H1 (cell line): ENCODE measurements around the gene TPSAB1. TPM values are rescaled to one million over a fixed set of nuclear protein-coding genes. Genes with fewer than 3 reads are reported as not detected.

Experiments used
- CTCF ChIA-PET: fragments of 300-600 bp; sonication (Branson Sonifier 250); formaldehyde crosslinking; loops from one replicate; lab custom pipeline; 2021; ENCODE audit not compliant: partially characterized antibody; lab: Charles Lee
- POLR2A ChIA-PET: fragments of 300-600 bp; sonication (Branson Sonifier 250); formaldehyde crosslinking; loops from one replicate; lab custom pipeline; 2021; ENCODE audit warnings: inconsistent platforms; ENCODE audit not compliant: partially characterized antibody; lab: Charles Lee
- DNase-seq, 2 experiments: peaks; one replicate each; pipeline versions ENCODE4 v3.0.0 to v3.0.0-alpha.2; 2010 to 2022; ENCODE audit warnings: low spot score in 2 of 2, low read depth in 1 of 2, mixed read lengths in 1 of 2
- FAIRE-seq: peaks from 2 replicates; lab custom pipeline; 2011; peaks lifted over from hg19 to GRCh38; lab: Jason Lieb, UNC
- H2AFZ ChIP-seq: 2 replicates; pipeline ENCODE4 v1.8.1; 2012; ENCODE audit warnings: low read length, inconsistent platforms
- H2AK5ac ChIP-seq: 2 replicates; pipeline ENCODE4 v1.6.1; 2013; ENCODE audit warnings: low read depth, low read length
- H2BK120ac ChIP-seq: replicated peaks from 2 replicates; pipeline ENCODE3; 2013; ENCODE audit warnings: low read depth, low read length, inconsistent platforms
- H2BK12ac ChIP-seq: 2 replicates; pipeline ENCODE4 v1.6.1; 2013; ENCODE audit warnings: low read depth, low read length
- H2BK15ac ChIP-seq: 2 replicates; pipeline ENCODE4 v1.6.1; 2013; ENCODE audit warnings: low read length
- H2BK20ac ChIP-seq: 2 replicates; pipeline ENCODE4 v1.6.1; 2013; ENCODE audit warnings: low read length
- H2BK5ac ChIP-seq: 2 replicates; pipeline ENCODE4 v1.6.1; 2013; ENCODE audit warnings: low read depth, low read length
- H3K14ac ChIP-seq: 2 replicates; pipeline ENCODE4 v1.6.1; 2013; ENCODE audit warnings: inconsistent platforms; ENCODE audit not compliant: insufficient read length
- H3K18ac ChIP-seq: 2 replicates; pipeline ENCODE4 v1.6.1; 2013; ENCODE audit warnings: low read length; ENCODE audit errors: extremely low read depth
- H3K23ac ChIP-seq: 2 replicates; pipeline ENCODE4 v1.6.1; 2013; ENCODE audit warnings: inconsistent platforms; ENCODE audit not compliant: insufficient read length
- H3K23me2 ChIP-seq: 2 replicates; pipeline ENCODE4 v1.6.1; 2013; ENCODE audit warnings: low read depth, low read length
- H3K27ac ChIP-seq: 2 replicates; pipeline ENCODE4 v1.6.1; 2011; ENCODE audit warnings: low read depth, low read length, inconsistent platforms
- H3K27me3 ChIP-seq, 4 experiments: replicated peaks in 1 of 4; 1 replicate in 1 of 4; 2 replicates in 3 of 4; pipeline versions ENCODE4 v1.6.1 to v1.8.1; 2011 to 2013; ENCODE audit warnings: low read length in 3 of 4, mild to moderate bottlenecking in 3 of 4, inconsistent platforms in 2 of 4, mixed read lengths in 2 of 4, moderate library complexity in 1 of 4; ENCODE audit not compliant: control insufficient read depth in 3 of 4, insufficient read depth in 3 of 4; ENCODE audit errors: extremely low read depth in 1 of 4
- H3K36me3 ChIP-seq, 4 experiments: 2 replicates each; pipeline versions ENCODE4 v1.6.1 to v1.8.1; 2011 to 2013; ENCODE audit warnings: mild to moderate bottlenecking in 4 of 4, low read length in 3 of 4, moderate library complexity in 2 of 4, control low read depth in 1 of 4, inconsistent platforms in 1 of 4; ENCODE audit not compliant: insufficient read depth in 4 of 4, control insufficient read depth in 2 of 4
- H3K4ac ChIP-seq: replicated peaks from 2 replicates; pipeline ENCODE3; 2013; ENCODE audit warnings: low read length, low read depth, mixed read lengths, inconsistent platforms; ENCODE audit not compliant: insufficient read length
- H3K4me1 ChIP-seq, 4 experiments: replicated peaks in 1 of 4; 1 replicate in 1 of 4; 2 replicates in 3 of 4; pipeline versions ENCODE4 v1.6.1 to v1.8.1; 2011 to 2013; ENCODE audit warnings: low read length in 3 of 4, inconsistent platforms in 2 of 4, mixed read lengths in 1 of 4; ENCODE audit not compliant: insufficient read depth in 4 of 4, control insufficient read depth in 3 of 4
- H3K4me2 ChIP-seq, 2 experiments: 2 replicates each; pipeline versions ENCODE4 v1.6.1 to v1.8.1; 2011 to 2013; ENCODE audit warnings: low read depth in 2 of 2, low read length in 2 of 2, control low read depth in 1 of 2, inconsistent platforms in 1 of 2, mild to moderate bottlenecking in 1 of 2; ENCODE audit not compliant: insufficient read depth in 1 of 2
- H3K4me3 ChIP-seq, 4 experiments: fragments of 200-600, 300-600 bp in 1 of 4; sonication (generic), shearing (Covaris generic), sonication (Bioruptor Twin) in 1 of 4; 2 replicates each; pipeline versions ENCODE4 v1.5.1 to v1.8.1; 2011 to 2016; ENCODE audit warnings: low read length in 4 of 4, low read depth in 3 of 4, control low read depth in 2 of 4, inconsistent platforms in 2 of 4, mild to moderate bottlenecking in 2 of 4, mixed read lengths in 1 of 4, moderate library complexity in 1 of 4; ENCODE audit not compliant: insufficient read depth in 2 of 4; ENCODE audit errors: extremely low read depth in 1 of 4
- H3K56ac ChIP-seq: replicated peaks from 2 replicates; pipeline ENCODE3; 2013; ENCODE audit warnings: low read depth, mild to moderate bottlenecking, mixed read lengths, low read length, inconsistent platforms; ENCODE audit not compliant: insufficient read length
- H3K79me1 ChIP-seq: 2 replicates; pipeline ENCODE4 v1.6.1; 2013; ENCODE audit warnings: low read depth, low read length, control low read depth
- H3K79me2 ChIP-seq, 2 experiments: 2 replicates each; pipeline versions ENCODE4 v1.6.1 to v1.8.1; 2012 to 2013; ENCODE audit warnings: low read length in 2 of 2, mild to moderate bottlenecking in 2 of 2, inconsistent platforms in 1 of 2; ENCODE audit not compliant: insufficient read depth in 2 of 2, control insufficient read depth in 1 of 2
- H3K9ac ChIP-seq, 4 experiments: replicated peaks in 1 of 4; 1 replicate in 1 of 4; 2 replicates in 3 of 4; pipeline versions ENCODE4 v1.6.1 to v1.8.1; 2011 to 2013; ENCODE audit warnings: low read depth in 3 of 4, low read length in 3 of 4, control low read depth in 2 of 4, mild to moderate bottlenecking in 2 of 4, moderate library complexity in 2 of 4, inconsistent platforms in 1 of 4; ENCODE audit errors: extremely low read depth in 1 of 4
- H3K9me3 ChIP-seq, 2 experiments: 2 replicates each; pipeline versions ENCODE4 v1.6.1 to v1.8.1; 2012 to 2013; ENCODE audit warnings: mild to moderate bottlenecking in 2 of 2, moderate library complexity in 2 of 2, control low read depth in 1 of 2, inconsistent platforms in 1 of 2, low read depth in 1 of 2, low read length in 1 of 2, mixed read lengths in 1 of 2; ENCODE audit not compliant: insufficient read depth in 2 of 2
- H4K20me1 ChIP-seq, 2 experiments: replicated peaks in 1 of 2; 2 replicates each; pipeline versions ENCODE3 to v1.8.1; 2011 to 2013; ENCODE audit warnings: inconsistent platforms in 2 of 2, low read length in 2 of 2, mild to moderate bottlenecking in 1 of 2; ENCODE audit not compliant: insufficient read depth in 2 of 2, control insufficient read depth in 1 of 2
- H4K5ac ChIP-seq: 2 replicates; pipeline ENCODE4 v1.6.1; 2013; ENCODE audit warnings: low read length, low read depth, mixed read lengths, inconsistent platforms; ENCODE audit not compliant: insufficient read length
- H4K8ac ChIP-seq: 2 replicates; pipeline ENCODE4 v1.8.0; 2013; ENCODE audit warnings: mild to moderate bottlenecking, moderate library complexity, low read length, inconsistent platforms; ENCODE audit not compliant: insufficient read depth; ENCODE audit errors: extremely low read depth
- H4K91ac ChIP-seq: replicated peaks from 2 replicates; pipeline ENCODE3; 2013; ENCODE audit warnings: low read length, mixed read lengths, inconsistent platforms; ENCODE audit not compliant: insufficient read length
- CBX8 ChIP-seq: fragments of 300-800, 300-1000 bp; sonication (generic); IDR thresholded peaks from 2 replicates; pipeline ENCODE4 v1.7.1; 2016; ENCODE audit warnings: low read depth, low read length, borderline replicate concordance
- GABPA ChIP-seq: IDR thresholded peaks from 2 replicates; pipeline ENCODE4 v1.6.1; 2011; ENCODE audit warnings: mild to moderate bottlenecking, low read length, moderate library complexity, borderline replicate concordance; ENCODE audit not compliant: insufficient read depth
- WGBS, 2 experiments: shearing (Covaris generic) in 1 of 2; methylation state at CpG; one replicate each; pipeline versions ENCODE4 v1.1.6 to v1.1.7; 2013 to 2015; ENCODE audit warnings: low lambda C conversion rate in 2 of 2, mixed read lengths in 2 of 2, inconsistent platforms in 1 of 2, low coverage in 1 of 2, missing lambda C conversion rate in 1 of 2; ENCODE audit not compliant: insufficient replicate concordance in 2 of 2, insufficient coverage in 1 of 2, insufficient read length in 1 of 2; ENCODE audit errors: extremely low coverage in 1 of 2, missing lambda C conversion rate in 1 of 2; 5-methylcytosine and 5-hydroxymethylcytosine counted together
- polyA plus RNA-seq, 7 experiments: library from polyadenylated mRNA; depleted of rRNA in 3 of 7; stranded (reverse) in 5 of 7; unstranded in 2 of 7; fragments of >200 nt in 5 of 7; fragments of 200-250 nt in 2 of 7; gene quantifications; 1 replicate in 5 of 7; 2 replicates in 1 of 7; 4 replicates in 1 of 7; pipeline versions ENCODE4 v1.2.1 to v1.2.3, GENCODE V29; 2011 to 2013; ENCODE audit warnings: missing spikeins in 2 of 7, mixed read lengths in 2 of 7
- total RNA-seq: library from RNA; stranded (reverse); fragmentation: NEBNext Ultra II Directional; extraction: Animal tissue kit (Norgen Biotek cat#: 25700); gene quantifications from 2 replicates; pipeline ENCODE4 v1.2.1, GENCODE V29; 2021
- TF ChIP-seq, protein P1 (sequence below): IDR thresholded peaks from 2 replicates; pipeline ENCODE4 v1.6.1; 2011; ENCODE audit warnings: low read length, improper control_type of control experiment

TPSAB1 gene
- total and polyA plus RNA-seq, 2 of the 8 experiments (the other 6 are each of a cell fraction or from before 2014, with no cell fraction given), result 0.09 TPM; not detected in 1

DNA sequence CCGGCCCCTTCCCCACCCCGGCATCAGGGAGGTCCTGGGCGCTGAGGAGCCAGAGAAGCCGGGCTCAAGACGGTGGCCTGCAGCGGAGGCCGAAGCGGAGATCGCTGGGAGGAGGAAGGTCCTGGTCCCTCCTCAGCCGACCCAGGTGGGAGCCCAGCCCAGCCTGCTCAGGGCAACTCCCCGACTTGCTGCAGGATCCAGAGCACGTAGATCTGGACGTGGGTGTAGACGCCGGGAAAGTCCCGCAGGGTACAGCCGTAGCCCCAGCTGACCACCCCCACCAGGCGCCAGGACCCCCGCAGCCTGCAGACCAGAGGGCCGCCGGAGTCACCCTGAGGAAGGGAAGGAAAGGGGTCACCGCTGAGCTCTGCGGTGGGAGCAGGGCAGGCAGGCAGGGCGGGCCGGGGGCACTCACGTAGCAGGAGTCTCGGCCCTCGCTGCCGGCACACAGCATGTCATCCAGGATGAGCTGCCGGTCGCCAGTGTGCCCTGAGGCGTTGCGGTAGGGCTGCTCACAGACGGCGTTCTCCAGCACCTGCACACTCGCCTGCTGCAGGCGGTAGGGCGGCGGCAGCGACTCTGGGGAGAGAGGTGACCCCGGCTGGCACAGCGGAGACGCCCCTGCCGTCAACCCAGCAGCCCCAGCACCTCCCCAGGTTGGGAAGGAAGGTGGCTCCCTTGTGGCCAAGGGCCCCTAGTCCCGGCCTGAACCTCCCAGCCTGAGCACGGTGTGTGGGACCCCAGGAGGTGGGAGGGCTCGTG is 20.8 kb downstream of the TPSAB1 start:
- no peak for DNase-seq
- Histone ChIP-seq H3K56ac (no peak overlapping the region), H3K9ac (no peak overlapping the region), H3K14ac (no peak overlapping the region), H3K4me2 (peak overlapping the region in 1 of 2 experiments; percentile 49; a peak in 2 of 4 replicates), H2BK120ac (no peak overlapping the region), H4K91ac (peak overlapping the region; percentile 6), H3K23ac (no peak overlapping the region), H4K20me1 (peaks cover 0 to 7% of the 10 kb centered on the region in 2 experiments), H3K9me3 (peaks cover 0 to 2% of the 10 kb centered on the region in 2 experiments; a peak in 1 of 4 replicates), H3K23me2 (peaks cover 3% of the 10 kb centered on the region; the same call in 1 of the 2 replicates), H4K5ac (no peak overlapping the region), H3K79me1 (no peaks in the 10 kb centered on the region; the same call in 1 of the 2 replicates), H3K4me3 (0 out of 8 replicates have a peak overlapping the region, but pooled peaks of 1 of the 4 experiments have one; percentile 8), H3K27ac (no peak overlapping the region), H3K18ac (no peak overlapping the region), H2AFZ (no peak overlapping the region), H3K4me1 (peaks cover 0 to 11% (median 8%) of the 10 kb centered on the region in 4 experiments; a peak in 6 of 7 replicates), H2BK5ac (no peak overlapping the region), H2BK15ac (0 out of 2 replicates have a peak overlapping the region, but pooled peaks have one; percentile 29), H3K79me2 (no peaks in the 10 kb centered on the region), H3K36me3 (no peaks in the 10 kb centered on the region; a peak in 1 of 8 replicates), H2BK20ac (no peak overlapping the region), H3K4ac (no peak overlapping the region), H3K27me3 (peaks cover 0 to 28% (median 14%) of the 10 kb centered on the region in 4 experiments; a peak in 5 of 7 replicates), H2BK12ac (0 out of 2 replicates have a peak overlapping the region, but pooled peaks have one; percentile 60), H2AK5ac (no peak overlapping the region), H4K8ac (peak overlapping the region; percentile 79; the same call in 1 of the 2 replicates)
- FAIRE-seq, result no peak
- ChIA-PET POLR2A (no interaction called here), CTCF (interaction anchor here (0.7 to 1.2 kb wide), 4 partner anchors 17 to 43 kb away, joined by 3 to 4 read pairs (median 3); no protein-coding TSS in a partner anchor)
- peak; percentile 17 for TF ChIP-seq GABPA
- TF ChIP-seq CBX8, result no peak
- TF ChIP-seq, protein P1, sequence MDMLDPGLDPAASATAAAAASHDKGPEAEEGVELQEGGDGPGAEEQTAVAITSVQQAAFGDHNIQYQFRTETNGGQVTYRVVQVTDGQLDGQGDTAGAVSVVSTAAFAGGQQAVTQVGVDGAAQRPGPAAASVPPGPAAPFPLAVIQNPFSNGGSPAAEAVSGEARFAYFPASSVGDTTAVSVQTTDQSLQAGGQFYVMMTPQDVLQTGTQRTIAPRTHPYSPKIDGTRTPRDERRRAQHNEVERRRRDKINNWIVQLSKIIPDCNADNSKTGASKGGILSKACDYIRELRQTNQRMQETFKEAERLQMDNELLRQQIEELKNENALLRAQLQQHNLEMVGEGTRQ, result no peak
- 80% methylated on average over 35 of the region's 47 CpGs; no CpG with 5 or more reads in 1 of the 2 experiments for WGBS, 2 experiments
